NCI-H524 treated with DMSO at 0.1 percent for 48 hours (cell line): ENCODE results near the gene MED26.
A peak's percentile ranks its signal among the peaks of the same experiment; 100 is the strongest.
"Not testable (repeated sequence)": the region's sequence is repeated elsewhere in the genome, so short reads cannot be mapped to it uniquely, and the experiment has no call there.

Experiments used
- DNase-seq: peaks from one replicate; lab custom pipeline; 2025; lab: John Stamatoyannopoulos, UW

MED26 gene, protein sequence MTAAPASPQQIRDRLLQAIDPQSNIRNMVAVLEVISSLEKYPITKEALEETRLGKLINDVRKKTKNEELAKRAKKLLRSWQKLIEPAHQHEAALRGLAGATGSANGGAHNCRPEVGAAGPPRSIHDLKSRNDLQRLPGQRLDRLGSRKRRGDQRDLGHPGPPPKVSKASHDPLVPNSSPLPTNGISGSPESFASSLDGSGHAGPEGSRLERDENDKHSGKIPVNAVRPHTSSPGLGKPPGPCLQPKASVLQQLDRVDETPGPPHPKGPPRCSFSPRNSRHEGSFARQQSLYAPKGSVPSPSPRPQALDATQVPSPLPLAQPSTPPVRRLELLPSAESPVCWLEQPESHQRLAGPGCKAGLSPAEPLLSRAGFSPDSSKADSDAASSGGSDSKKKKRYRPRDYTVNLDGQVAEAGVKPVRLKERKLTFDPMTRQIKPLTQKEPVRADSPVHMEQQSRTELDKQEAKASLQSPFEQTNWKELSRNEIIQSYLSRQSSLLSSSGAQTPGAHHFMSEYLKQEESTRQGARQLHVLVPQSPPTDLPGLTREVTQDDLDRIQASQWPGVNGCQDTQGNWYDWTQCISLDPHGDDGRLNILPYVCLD

DNA sequence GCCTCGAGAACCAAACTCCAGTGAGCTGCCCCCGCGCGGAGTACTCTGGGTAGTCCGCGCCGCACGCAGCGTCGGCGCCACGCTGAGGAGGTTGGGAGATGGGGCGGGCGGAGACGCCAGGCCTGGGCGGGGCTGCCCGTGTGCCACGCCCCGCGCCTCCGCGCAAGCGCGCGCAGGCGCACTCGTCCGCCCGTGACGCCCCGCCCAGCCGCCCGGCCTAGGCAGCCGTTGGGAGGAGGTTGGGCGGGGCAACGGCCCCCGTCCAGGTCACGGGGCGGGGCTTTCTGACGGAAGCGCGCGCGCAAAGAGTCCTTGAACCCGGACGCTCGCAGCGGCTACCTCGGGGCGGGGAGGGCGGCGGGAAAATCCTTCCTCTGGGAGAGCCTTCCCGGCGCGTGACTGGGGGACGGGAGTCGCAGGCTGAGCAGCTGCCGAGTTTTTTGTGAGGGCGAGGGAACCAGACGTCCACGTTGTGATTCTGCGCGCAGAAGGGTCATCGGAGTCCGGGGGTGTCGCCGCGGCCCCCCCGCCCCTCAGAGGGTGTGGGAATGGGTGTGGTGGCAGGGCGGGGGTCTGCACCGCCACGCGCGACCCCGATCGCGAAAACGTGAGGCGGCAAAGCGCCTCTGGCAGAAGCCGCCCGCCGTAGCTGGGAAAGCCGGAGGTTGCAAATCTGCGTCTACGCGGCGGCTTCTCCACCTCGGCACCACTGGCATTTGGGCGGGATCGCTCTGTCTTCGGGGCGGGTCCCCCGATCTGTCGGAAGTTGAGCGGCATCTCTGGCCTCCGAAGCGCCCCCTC, at the start of gene MED26:
Gene MED26 (minus strand): TSS at position 22 of the 801 bp plus-strand sequence. CDS start 261 bp downstream, outside the sequence.
- DNase-seq, result peak; percentile 36

- no peak for DNase-seq
Measured at GRCh38 chr19:16677055-16677454, 49.1 kb upstream of the MED26 start.

- no peak for DNase-seq
Measured at GRCh38 chr19:16676101-16676798, 48.2 kb upstream of the MED26 start.

- not testable (repeated sequence) for DNase-seq
Measured at GRCh38 chr19:16673839-16674238, 45.8 kb upstream of the MED26 start.

- no peak for DNase-seq
Measured at GRCh38 chr19:16673231-16673630, 45.2 kb upstream of the MED26 start.

DNA sequence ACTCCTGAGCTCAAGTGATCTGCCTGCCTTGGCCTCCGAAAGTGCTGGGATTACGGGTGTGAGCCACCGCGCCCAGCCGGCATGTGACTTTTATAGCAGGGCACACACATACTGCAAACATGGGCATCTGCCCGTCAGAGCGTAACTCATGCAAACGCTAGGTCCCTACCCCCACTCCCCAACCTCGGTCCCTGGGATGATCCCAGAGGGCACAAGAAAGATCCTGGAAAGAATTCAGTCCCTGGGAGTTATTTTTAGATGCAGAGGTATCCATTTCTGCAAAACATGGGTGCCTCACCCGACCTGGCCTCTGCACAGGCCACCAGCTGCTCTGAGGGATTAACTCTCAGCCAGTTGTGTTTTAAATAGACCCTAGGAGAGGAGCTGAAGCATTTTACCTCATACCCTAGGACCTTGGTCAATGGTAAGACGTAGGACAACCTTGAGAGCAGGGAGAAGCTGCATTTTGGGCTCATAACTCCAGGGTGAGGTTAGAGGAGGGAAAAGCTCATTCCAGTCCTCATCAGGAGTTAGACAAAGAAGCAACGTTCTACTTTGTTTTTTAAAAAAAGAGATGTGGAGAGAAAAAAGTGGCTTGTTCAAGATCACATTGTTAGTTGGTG, 43.8 kb upstream of the MED26 start:
- DNase-seq, result no peak

DNA sequence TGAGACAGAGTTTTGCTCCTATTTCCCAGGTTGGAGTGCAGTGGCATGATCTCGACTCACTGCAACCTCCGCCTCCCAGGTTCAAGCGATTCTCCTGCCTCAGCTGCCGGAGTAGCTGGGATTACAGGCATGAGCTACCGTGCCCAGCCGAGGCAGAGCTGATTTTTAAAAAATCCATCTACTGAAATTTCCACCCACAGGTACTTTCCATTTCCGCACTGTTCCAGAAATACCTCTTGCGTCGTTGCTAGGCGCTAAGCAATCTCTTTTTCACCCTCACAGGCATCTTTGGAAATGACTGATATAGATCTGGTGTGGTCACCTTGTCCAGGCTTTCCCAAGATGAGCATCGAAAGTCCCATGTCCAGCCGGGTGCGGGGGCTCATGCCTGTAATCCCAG, 42.3 kb upstream of the MED26 start:
- no peak for DNase-seq

DNA sequence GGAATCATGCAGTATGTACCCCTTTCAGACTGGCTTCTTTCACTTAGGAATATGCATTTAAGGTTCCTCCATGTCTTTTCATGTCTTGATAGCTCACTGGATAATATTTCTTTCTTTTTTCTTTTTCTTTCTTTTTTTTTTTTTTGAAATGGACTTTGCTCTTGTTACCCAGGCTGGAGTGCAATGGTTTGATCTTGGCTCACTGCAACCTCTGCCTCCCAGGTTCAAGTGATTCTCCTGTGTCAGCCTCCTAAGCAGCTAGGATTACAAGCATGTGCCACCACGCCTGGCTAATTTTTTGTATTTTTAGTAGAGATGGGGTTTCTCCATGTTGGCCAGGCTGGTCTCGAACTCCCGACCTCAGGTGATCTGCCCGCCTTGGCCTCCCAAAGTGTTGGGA, 40.7 kb upstream of the MED26 start:
- not testable (repeated sequence) for DNase-seq

DNA sequence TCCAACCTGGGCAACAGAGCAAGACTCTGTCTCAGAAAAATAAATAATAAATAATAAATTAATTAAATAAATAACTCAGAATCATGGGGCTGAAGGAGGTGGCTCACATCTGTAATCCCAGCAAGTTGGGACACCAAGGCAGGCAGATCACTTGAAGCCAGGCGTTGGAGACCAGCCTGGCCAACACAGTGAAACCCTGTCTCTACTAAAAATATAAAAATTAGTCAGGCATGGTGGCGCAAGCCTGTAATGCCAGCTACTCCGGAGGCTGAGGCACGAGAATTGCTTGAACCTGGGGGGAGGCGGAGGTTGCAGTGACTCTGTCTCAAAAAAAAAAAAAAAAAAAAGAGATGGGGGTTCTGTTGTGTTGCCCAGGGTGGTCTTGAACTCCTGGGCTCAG, 40.2 kb upstream of the MED26 start:
- DNase-seq, result no peak

DNA sequence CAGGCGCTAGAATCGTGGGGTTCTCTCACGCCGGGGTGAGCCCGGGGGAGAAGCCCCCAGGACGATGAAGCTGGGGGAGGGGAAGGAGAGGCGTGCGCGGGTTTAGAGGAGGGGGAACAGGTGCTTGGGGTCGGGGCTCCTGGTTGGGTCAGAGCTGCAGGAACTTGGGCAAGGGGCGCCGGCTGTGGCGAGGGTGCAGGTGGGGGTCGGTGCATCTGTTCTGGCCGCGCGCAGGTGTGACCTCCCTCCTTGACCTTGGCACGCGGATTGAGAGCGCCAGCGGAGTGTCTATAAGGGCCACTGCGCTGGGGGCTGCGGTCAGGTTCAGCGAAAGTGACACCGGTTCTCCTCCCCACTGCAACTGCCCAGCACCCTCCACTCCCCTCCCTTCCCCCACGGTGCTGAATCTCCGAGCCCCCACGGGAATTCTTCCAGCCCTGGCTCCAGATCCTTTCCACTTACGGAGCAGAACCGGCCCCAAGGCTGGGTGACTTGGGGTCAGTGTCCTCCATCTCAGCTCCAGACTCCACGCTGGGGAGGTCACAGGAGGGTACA, 33.6 kb upstream of the MED26 start:
- no peak for DNase-seq

DNA sequence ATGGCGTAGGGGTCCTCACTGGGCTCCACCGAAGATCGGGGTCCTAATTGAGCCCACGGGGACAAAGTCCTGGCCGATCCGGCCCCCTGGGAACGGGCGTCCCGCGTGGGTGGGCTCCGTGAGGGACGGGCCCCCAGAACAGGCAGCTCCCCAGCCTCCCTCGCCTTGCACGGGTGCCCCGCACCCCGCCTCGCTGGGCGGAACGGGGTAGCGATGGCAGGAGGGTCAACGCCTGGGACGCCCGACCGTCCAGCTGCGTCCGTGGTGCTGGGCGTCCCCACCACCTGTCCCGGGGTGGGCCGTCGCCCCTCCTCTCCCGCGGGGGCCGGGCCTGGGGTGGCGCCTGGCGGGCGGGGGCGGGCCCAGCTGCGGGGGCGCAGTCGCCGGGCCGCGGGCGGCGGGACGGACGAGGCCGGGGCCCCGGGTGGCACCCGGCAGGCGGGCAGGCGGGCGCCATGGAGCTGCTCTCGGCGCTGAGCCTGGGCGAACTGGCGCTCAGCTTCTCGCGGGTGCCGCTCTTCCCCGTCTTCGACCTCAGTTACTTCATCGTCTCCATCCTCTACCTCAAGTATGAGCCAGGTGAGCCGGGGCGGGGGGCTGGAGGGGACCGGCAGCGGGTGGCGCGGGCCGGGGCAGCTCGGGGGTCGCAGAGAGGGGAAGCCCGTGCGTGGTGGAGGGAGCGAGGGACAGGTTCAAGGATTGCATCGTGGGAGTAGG, 32.9 kb upstream of the MED26 start, which contains the start of gene TMEM38A:
Gene TMEM38A (plus strand): TSS at position 377 of the 717 bp plus-strand sequence. CDS start 79 bp downstream, at position 456.
- DNase-seq, result no peak

GRCh38 chr19:16659832-16660708, 32.1 kb upstream of the MED26 start, which contains the start of gene SMIM7:
SMIM7 (minus strand) TSS chr19:16660144; CDS start chr19:16660110, 34 bp downstream.
- peak; percentile 94 for DNase-seq

GRCh38 chr19:16659464-16659831, 31.4 kb upstream of the MED26 start:
- DNase-seq, result no peak

- DNase-seq, result no peak
Measured at GRCh38 chr19:16657384-16657783, 29.4 kb upstream of the MED26 start.

DNA sequence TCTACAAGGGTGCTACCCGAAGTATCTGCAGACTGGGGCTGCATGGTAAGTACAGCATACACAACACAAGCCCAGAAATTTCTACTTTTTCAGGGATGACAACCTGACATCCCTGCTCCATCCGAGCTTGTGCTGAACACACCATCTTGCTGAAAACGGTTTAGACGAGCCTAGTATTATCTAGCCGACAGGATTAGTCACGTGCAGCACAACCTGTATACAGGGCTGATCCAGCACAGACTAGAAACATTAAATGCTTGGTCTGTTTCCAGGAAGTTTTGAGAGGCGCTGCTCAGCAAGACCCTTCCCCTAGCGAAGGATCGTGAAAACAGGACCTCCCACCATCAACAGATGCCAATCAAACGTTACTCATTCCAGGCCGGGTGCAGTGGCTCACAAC, 27.7 kb upstream of the MED26 start:
- no peak for DNase-seq

DNA sequence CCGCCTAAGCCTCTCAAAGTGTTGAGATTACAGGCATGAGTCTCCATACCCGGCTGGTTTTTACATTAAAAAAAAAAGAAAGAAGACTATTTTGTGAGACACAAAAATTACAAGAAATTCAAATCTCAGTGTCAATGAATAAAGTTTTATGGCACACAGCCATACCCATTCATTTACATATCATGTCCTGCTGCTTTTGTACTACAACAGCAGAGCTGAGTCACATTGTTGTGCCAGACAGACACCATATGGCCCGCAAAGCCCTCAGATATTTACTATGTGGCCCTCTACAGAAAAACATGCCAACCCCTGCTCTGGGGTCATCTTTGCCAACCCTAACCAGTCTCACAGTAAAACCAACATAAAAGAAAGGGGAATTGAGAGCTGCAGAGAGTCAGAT, 26.6 kb upstream of the MED26 start:
- no peak for DNase-seq

- no peak for DNase-seq
Measured at GRCh38 chr19:16654140-16654539, 26.1 kb upstream of the MED26 start.

DNA sequence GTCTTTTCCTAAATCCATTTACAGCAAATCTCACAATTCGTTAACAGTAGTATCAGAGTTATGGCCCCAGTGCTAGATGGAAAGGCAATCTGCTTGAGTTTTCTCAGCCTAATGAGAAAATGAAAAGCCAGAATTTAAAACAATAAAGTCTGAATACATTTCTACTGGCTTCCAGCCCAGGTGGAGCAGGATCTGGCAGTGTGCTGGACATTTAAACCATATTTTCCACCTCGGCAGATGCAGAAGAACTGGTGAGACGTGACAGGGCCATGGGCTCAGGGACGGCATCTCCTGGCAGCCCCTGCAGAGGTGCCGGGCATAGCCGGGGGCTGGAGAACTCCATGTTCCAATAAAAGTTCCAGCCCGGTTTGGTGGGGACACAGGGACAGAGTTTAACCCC, 24.9 kb upstream of the MED26 start:
- no peak for DNase-seq

DNA sequence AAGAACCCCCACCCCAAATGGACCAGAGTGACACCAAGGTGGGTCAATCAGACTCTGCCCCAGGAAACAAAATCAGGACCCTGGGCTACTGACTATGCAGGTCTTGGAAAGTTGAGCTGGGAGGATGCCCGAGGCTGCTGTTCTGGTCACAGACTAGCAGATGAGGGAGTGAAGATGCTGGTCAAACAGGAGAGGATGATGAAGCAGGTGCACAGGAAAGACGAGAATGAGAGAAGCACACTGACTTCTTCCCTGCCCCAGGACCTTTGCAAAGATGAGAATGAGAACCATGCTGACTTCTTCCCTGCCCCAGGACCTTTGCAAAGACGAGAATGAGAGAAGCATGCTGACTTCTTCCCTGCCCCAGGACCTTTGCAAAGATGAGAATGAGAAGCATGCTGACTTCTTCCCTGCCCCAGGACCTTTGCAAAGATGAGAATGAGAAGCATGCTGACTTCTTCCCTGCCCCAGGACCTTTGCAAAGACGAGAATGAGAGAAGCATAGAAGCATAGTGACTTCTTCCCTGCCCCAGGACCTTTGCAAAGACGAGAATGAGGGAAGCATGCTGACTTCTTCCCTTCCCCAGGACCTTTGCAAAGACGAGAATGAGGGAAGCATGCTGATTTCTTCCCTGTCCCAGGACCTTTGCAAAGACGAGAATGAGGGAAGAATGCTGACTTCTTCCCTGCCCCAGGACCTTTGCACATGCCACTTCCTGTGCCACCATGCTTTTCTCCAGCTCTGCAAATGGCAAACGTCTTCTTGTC, 23.6 kb upstream of the MED26 start:
- not testable (repeated sequence) for DNase-seq
